Gastrocnemius medialis (tissue), 4 donors: ENCODE measurements around the gene LMAN2L. TPM values are rescaled to one million over a fixed set of nuclear protein-coding genes. Genes with fewer than 3 reads are reported as not detected.

Source experiments
- ATAC-seq, 2 donors: fragments of 150-250 bp; one replicate each; pipeline ENCODE4 v1.9.1; 2016
- DNase-seq, 2 donors: peaks; one replicate each; pipeline ENCODE4 v3.0.0-alpha.2; 2019
- H3K27ac ChIP-seq, 4 donors: fragments of 200-600 bp; sonication (generic); 1 replicate in 1 of 4; 2 replicates in 3 of 4; pipeline ENCODE4 v1.5.1; 2016 to 2018; ENCODE audit warnings: mild to moderate bottlenecking in 2 of 4, moderate library complexity in 1 of 4
- H3K27me3 ChIP-seq, 3 donors: fragments of 200-600 bp; sonication (generic) in 2 of 3; 1 replicate in 1 of 3; 2 replicates in 2 of 3; pipeline versions ENCODE4 v1.5.1 to v1.6.0; 2016 to 2019; ENCODE audit warnings: mild to moderate bottlenecking in 1 of 3, moderate library complexity in 1 of 3
- H3K36me3 ChIP-seq, 2 donors: fragments of 200-600 bp; sonication (generic) in 1 of 2; one replicate each; pipeline ENCODE4 v1.5.1; 2017 to 2018
- H3K4me1 ChIP-seq, 2 donors: fragments of 200-600 bp; sonication (generic) in 1 of 2; one replicate each; pipeline ENCODE4 v1.5.1; 2016 to 2017; ENCODE audit warnings: mild to moderate bottlenecking in 2 of 2
- H3K4me3 ChIP-seq, 4 donors: fragments of 200-600 bp; sonication (generic) in 3 of 4; 1 replicate in 1 of 4; 2 replicates in 3 of 4; pipeline ENCODE4 v1.5.1; 2016 to 2019; ENCODE audit warnings: mild to moderate bottlenecking in 2 of 4
- H3K9me3 ChIP-seq, 3 donors: fragments of 200-600 bp; sonication (generic) in 2 of 3; 1 replicate in 1 of 3; 2 replicates in 2 of 3; pipeline ENCODE4 v1.5.1; 2016 to 2019
- POLR2A ChIP-seq, 2 donors: fragments of 450-650 bp; IDR thresholded peaks; one replicate each; pipeline ENCODE4 v1.6.1; 2017; ENCODE audit warnings: antibody characterized with exemption in 2 of 2, mild to moderate bottlenecking in 2 of 2, moderate library complexity in 2 of 2
- in situ Hi-C, 4 donors: fragments of 200-750 bp; cut with MboI; loops; one replicate each; pipeline versions ENCODE4 v1.15.0 to v1.8.0; 2017; ENCODE audit warnings: low sequenced_read_pairs in 4 of 4
- intact Hi-C: fragments of 100-400 bp; cut with DNase I; formaldehyde crosslinking; loops from one replicate; pipeline ENCODE4 v1.15.1; 2023; ENCODE audit warnings: low total_unique reads
- total RNA-seq, 4 donors: library from RNA; depleted of rRNA; stranded (reverse); fragments of >200 nt; gene quantifications; one replicate each; pipeline versions ENCODE4 v1.1.0 to v1.2.3, GENCODE V29; 2016
- TF ChIP-seq, protein P1 (sequence below), 5 experiments: fragments of 450-650 bp in 3 of 5; fragments of 200-600 bp in 2 of 5; sonication (generic) in 2 of 5; IDR thresholded peaks in 4 of 5; conservative IDR thresholded peaks in 1 of 5; 1 replicate in 4 of 5; 2 replicates in 1 of 5; pipeline ENCODE4 v1.5.1; 2016 to 2019; ENCODE audit warnings: antibody characterized with exemption in 5 of 5, mild to moderate bottlenecking in 3 of 5, moderate library complexity in 3 of 5

Gene LMAN2L
- total RNA-seq, 4 donors from 2014 or later, result 8.8 to 17.3 (median 16.4) TPM

DNA sequence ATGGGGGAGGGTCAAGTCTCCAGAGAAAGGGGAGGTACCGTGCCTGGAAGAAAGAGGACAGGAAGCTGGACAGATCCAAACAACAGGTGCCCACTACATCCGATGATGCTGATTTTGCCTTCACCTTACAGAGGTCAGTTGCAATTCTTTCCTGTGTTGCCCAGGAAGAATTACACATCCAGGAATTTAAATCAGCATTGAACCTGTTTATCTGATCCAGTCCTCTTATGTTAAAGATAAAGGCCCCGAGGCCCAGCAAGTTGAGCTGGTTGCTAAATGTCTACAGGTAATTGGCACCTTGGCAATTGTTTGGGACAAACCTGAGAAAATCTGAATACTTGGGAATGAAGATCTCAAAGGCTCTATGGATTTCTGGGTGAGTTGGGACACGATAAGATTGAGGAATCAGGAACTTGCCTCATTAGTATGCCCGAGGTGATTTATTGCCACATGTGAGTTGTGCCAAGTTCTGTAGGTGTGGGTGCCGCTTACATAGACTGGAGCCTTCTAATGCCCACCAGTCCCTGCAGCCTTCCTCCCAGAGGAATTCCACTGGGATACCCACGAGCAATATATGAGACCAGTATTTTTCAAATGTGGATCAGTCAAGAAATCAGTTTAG is 13.9 kb upstream of the LMAN2L start:
- Histone ChIP-seq H3K9me3 (no peaks in the 10 kb centered on the region), H3K4me3 (no peak overlapping the region), H3K27ac (no peak overlapping the region), H3K27me3 (no peaks in the 10 kb centered on the region), H3K36me3 (no peaks in the 10 kb centered on the region), H3K4me1 (no peaks in the 10 kb centered on the region)
- DNase-seq, result no peak
- TF ChIP-seq POLR2A (IDR thresholded peaks at IDR 0.05), result no peak
- in situ Hi-C loops (loop anchor here in 1 of 4 donors (10.0 kb wide), 1 partner anchor 119 kb away; the partner anchor contains the start of gene KANSL3), intact Hi-C loops (no loop called here)
- no peak for ATAC-seq

DNA sequence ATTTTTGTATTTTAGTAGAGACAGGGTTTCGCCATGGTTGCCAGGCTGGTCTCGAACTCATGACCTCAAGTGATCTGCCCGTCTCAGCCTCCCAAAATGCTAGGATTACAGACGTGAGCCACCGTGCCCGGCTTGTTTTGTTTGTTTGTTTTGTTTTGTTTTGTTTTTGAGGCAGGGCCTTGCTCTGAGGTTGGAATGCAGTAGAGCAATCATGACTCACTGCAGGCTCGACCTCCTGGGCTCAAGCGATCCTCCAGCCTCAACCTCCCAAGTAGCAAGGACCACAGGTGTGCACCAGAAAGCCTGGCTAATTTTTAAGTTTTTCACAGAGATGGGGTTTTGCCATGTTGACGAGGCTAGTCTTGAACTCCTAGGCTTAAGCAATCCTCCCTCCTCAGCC is 11.9 kb upstream of the LMAN2L start:
- intact Hi-C loops, result no loop called here
- in situ Hi-C loops, result loop anchor here in 1 of 4 donors (10.0 kb wide), 1 partner anchor 117 kb away; the partner anchor contains the start of gene KANSL3
- no peak overlapping the region for H3K4me3 ChIP-seq
- no peak for DNase-seq
- H3K27ac ChIP-seq, result no peak overlapping the region
- no peak for ATAC-seq
- TF ChIP-seq, protein P1, sequence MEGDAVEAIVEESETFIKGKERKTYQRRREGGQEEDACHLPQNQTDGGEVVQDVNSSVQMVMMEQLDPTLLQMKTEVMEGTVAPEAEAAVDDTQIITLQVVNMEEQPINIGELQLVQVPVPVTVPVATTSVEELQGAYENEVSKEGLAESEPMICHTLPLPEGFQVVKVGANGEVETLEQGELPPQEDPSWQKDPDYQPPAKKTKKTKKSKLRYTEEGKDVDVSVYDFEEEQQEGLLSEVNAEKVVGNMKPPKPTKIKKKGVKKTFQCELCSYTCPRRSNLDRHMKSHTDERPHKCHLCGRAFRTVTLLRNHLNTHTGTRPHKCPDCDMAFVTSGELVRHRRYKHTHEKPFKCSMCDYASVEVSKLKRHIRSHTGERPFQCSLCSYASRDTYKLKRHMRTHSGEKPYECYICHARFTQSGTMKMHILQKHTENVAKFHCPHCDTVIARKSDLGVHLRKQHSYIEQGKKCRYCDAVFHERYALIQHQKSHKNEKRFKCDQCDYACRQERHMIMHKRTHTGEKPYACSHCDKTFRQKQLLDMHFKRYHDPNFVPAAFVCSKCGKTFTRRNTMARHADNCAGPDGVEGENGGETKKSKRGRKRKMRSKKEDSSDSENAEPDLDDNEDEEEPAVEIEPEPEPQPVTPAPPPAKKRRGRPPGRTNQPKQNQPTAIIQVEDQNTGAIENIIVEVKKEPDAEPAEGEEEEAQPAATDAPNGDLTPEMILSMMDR (IDR thresholded peaks at IDR 0.05 in 4 of 5, conservative IDR thresholded peaks at IDR 0.05 in 1 of 5), result no peak
- no peak for TF ChIP-seq POLR2A (IDR thresholded peaks at IDR 0.05)
- no peaks in the 10 kb centered on the region for H3K36me3 ChIP-seq
- no peaks in the 10 kb centered on the region for H3K4me1 ChIP-seq
- no peaks in the 10 kb centered on the region for H3K27me3 ChIP-seq
- no peaks in the 10 kb centered on the region for H3K9me3 ChIP-seq

DNA sequence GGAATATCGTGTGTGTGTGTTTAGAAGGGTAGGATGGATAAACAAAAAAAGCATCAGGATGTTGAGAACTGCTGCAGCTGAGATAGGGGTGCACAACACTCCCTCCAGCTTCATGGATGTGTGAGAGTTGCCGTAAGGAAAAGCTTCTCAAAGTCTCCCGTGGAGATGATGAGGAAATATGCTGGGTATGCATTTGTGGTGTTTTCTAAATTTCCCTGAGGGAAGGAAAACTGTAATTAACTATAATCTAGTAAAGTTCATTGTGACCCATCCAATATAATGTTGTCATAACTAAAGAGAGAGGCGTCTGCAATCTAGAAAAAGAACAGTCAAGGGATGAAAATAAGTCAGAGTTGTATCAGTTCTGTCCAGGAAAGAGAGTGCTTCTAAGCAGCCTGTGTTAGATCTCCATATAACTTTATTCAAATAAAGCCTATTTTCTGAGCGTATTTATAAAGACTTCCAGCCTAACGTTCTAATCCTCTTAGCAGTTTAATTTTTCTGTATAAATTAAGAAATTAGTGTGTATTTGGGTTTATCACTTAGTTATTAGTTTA is 7.3 kb upstream of the LMAN2L start:
- no peak for TF ChIP-seq POLR2A (IDR thresholded peaks at IDR 0.05)
- TF ChIP-seq, protein P1 (IDR thresholded peaks at IDR 0.05 in 4 of 5, conservative IDR thresholded peaks at IDR 0.05 in 1 of 5), result no peak
- ATAC-seq, result no peak
- no peak overlapping the region for H3K27ac ChIP-seq
- H3K27me3 ChIP-seq, result no peaks in the 10 kb centered on the region
- DNase-seq, result no peak
- intact Hi-C loops, result no loop called here
- H3K4me3 ChIP-seq, result no peak overlapping the region
- H3K36me3 ChIP-seq, result no peaks in the 10 kb centered on the region
- in situ Hi-C loops, result no loop called here
- no peaks in the 10 kb centered on the region for H3K4me1 ChIP-seq
- no peaks in the 10 kb centered on the region for H3K9me3 ChIP-seq

DNA sequence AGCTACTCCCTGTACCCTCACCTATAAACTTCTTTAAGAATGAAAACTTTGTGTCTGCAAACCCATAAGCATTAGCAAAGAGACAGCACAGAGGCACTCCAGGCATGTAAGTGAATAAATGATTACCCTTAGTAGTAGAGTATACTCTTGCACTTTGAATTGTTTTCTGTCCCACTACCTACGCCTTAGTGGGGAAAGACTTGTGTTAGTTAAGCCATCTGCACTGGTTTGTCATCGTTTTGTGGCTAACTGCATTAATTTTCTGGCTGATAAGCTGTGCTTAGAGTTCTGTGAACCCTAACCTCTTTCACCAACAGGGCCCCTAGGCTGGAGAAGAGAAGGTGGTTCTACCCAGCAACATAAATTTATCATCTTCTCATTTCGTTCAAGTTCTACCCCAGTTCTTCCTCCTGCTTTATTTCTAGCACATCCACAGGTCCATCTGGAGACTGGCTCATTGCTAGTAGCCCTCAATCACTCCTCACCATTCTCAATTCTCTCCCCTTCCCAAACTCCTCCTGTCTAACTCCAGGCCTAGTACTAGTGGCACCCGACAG is 710 bp downstream of the LMAN2L start:
- Histone ChIP-seq H3K4me1 (peaks cover 15 to 18% of the 10 kb centered on the region in 2 donors), H3K4me3 (peak overlapping the region; percentile 77 to 90 (median 84)), H3K27me3 (no peaks in the 10 kb centered on the region), H3K36me3 (peaks cover 0 to 18% of the 10 kb centered on the region in 2 donors), H3K9me3 (no peaks in the 10 kb centered on the region), H3K27ac (peak overlapping the region; percentile 85 to 88 (median 88))
- intact Hi-C loops, result no loop called here
- in situ Hi-C loops, result no loop called here
- ATAC-seq (no peak), DNase-seq (no peak)
- no peak for TF ChIP-seq POLR2A (IDR thresholded peaks at IDR 0.05)
- TF ChIP-seq, protein P1 (IDR thresholded peaks at IDR 0.05 in 4 of 5, conservative IDR thresholded peaks at IDR 0.05 in 1 of 5), result no peak

DNA sequence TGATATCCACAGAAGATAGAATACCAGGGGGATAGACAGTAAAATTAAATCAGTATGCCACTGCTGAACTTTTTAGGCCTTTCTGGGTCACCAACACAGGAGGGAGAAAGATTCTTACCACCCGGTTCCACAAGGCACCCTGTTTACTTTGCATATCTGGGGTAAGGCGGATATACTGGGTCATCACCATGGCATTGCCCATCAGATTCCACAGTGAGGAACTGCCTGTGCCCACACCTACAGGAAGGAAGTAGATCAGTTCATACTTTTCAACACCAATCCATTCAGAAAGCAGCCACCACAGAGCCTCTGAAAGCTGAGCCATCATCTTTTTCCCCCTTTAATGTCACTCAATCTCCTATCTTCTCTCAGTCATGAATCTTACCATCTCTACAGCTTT is 2.0 kb downstream of the LMAN2L start:
- in situ Hi-C loops, result no loop called here

More for the DNA sequence above, 2.0 kb downstream of the LMAN2L start:
- Histone ChIP-seq H3K9me3 (no peaks in the 10 kb centered on the region), H3K4me3 (no peak overlapping the region), H3K27me3 (no peaks in the 10 kb centered on the region), H3K36me3 (peaks cover 0 to 32% of the 10 kb centered on the region in 2 donors), H3K4me1 (peaks cover 15 to 18% of the 10 kb centered on the region in 2 donors), H3K27ac (no peak overlapping the region)
- intact Hi-C loops, result no loop called here
- ATAC-seq (no peak), DNase-seq (no peak)
- no peak for TF ChIP-seq POLR2A (IDR thresholded peaks at IDR 0.05)
- TF ChIP-seq, protein P1 (IDR thresholded peaks at IDR 0.05 in 4 of 5, conservative IDR thresholded peaks at IDR 0.05 in 1 of 5), result no peak
